NCI-H2196 treated with DMSO at 0.1 percent for 48 hours (cell line): Measurements from ENCODE around the gene RGS14.
A peak's percentile ranks its signal among the peaks of the same experiment; 100 is the strongest.

Experiments
- DNase-seq: peaks from one replicate; lab custom pipeline; 2025; ENCODE audit not compliant: unreplicated experiment; lab: John Stamatoyannopoulos, UW

Gene RGS14, protein sequence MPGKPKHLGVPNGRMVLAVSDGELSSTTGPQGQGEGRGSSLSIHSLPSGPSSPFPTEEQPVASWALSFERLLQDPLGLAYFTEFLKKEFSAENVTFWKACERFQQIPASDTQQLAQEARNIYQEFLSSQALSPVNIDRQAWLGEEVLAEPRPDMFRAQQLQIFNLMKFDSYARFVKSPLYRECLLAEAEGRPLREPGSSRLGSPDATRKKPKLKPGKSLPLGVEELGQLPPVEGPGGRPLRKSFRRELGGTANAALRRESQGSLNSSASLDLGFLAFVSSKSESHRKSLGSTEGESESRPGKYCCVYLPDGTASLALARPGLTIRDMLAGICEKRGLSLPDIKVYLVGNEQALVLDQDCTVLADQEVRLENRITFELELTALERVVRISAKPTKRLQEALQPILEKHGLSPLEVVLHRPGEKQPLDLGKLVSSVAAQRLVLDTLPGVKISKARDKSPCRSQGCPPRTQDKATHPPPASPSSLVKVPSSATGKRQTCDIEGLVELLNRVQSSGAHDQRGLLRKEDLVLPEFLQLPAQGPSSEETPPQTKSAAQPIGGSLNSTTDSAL

DNA sequence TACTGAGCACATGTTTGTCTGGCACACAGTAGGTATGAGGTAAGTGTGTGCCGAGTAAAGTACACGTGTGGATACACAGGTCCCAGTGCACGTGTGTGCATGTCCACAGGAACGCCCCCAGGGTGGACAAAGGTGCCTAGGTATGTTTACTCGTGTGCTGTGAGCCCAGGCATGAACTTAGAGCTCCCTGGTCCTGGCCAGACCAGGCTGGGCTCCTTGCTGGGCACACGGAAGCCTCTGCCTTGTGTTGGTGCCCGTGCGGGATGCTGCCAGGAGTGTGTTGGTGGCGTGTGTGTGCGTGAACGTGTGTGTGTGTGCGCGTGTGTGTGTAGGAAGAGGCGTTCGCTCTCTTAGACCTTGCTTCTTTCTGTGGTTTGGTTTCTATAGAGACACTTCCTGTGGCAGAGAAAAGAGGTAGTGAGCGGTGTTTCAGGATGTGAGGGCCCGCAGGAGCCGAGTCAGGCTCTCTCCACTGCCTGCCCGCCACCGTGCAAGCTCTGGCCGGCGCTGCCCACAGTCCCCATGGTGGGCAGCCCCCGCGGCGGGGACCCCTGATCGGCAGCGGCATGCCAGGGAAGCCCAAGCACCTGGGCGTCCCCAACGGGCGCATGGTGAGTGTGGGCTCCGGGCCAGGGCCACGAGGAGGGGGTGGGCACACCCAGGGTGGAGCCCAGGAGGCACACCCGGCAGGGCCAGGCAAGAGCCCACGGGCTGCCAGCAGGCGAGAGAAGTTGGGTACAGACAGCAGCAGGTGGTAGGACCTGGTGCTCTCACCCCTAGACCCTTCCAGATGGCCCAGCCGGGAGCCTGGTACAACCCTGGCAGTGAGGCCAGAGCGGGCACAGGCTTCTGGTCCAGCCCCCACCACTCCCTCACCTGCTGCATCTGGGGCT is at the start of gene RGS14:
Gene RGS14, plus strand, starts transcription at position 466 of the 893 bp plus-strand sequence. Its CDS starts 101 bp downstream, at position 567.
- peak; percentile 47 for DNase-seq

- DNase-seq: no peak
These were observed 49.0 kb upstream of the RGS14 start for GRCh38 chr5:177308740-177309139.

GRCh38 chr5:177309351-177310191 is 48.2 kb upstream of the RGS14 start:
- DNase-seq: peak; percentile 38

GRCh38 chr5:177310332-177310731 is 47.4 kb upstream of the RGS14 start:
- DNase-seq: no peak

- no peak for DNase-seq
These were observed 46.9 kb upstream of the RGS14 start for GRCh38 chr5:177310757-177311391.

- no peak for DNase-seq
These were observed 46.4 kb upstream of the RGS14 start for GRCh38 chr5:177311392-177311722.

GRCh38 chr5:177311723-177312648 is 45.7 kb upstream of the RGS14 start, which contains the start of gene MXD3:
MXD3 (minus strand) TSS chr5:177311898; CDS start chr5:177311830, 68 bp downstream.
- DNase-seq: peak; percentile 93

GRCh38 chr5:177312649-177313181 is 45.0 kb upstream of the RGS14 start:
- no peak for DNase-seq

DNA sequence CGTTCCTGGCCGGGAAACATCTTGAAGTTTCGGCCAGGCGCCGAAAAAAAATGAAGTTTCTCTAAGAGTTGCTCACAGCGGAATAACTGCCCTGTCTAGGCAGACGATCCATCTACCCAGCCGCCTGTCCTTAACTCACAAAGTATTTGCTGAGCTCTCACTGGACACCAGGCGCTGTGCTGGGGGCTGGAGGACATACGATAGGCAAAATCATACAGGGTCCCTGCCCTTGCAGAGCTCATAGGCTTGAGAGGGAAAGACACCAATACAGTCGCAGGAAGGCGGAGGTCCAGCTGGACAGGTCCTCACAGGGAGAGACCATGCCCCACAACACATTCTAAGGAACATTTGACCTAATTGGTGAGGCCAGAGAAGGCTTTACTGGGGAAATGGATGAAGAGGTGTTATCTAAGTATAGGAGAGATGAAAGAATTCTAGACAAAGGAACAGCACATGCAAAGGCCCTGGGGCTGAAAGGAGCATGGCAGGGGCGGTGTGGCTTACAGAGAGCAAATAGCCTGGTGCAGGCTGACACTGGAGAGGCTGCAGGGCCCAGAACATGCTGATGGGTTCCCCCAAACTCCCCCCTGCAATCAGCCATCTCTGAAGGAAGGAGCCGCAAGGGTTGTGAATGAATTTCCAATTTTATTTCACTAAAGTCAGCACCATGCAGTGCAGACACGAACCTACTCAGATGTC is 44.0 kb upstream of the RGS14 start:
- DNase-seq: no peak

DNA sequence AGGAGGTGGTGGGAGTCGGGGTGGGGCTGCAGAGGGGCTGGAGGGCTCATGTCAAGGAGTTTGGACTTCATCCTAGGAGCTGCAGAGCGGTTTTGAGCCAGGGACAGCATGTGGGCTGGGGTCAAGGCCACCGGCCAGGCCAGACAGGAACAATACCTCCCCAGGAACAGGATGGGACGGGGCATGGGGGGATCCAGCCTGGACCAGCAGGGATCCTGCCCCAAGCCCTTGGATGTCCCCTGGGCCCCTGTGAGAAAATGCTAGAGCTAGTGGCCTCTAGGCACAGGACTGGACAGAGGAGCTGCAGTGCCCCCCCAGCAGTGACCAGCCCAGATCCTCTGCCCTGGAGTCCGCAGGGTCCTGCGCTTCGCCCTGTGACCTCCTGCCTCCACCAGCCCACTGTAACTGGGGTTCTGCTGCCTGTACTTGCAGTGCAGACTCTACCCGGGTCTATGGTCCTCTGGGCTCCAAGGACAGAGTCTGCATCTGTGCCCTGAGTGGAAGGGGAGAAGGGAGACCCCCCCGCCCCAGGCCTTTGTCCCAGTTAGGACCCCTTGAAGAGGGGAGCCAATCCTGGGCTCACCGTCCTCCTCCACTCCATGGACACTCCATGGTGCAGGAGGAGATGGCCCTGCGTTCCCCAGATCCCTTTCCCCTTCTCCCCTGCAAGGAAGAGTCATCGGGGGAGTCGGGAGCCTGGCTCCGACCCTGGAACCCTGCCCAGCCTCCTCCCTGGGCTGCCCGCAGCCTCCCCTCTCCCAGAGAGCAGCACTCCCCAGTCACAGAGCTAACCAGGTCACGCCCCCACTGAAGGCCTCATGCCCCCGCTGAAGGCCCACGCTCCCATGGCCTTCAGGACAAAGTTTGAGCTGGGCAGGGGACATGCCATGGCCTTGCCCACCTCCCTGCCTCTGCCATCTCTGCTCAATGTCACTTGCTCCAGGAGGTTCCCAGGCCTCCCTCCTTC is 43.1 kb upstream of the RGS14 start:
- no peak for DNase-seq

DNA sequence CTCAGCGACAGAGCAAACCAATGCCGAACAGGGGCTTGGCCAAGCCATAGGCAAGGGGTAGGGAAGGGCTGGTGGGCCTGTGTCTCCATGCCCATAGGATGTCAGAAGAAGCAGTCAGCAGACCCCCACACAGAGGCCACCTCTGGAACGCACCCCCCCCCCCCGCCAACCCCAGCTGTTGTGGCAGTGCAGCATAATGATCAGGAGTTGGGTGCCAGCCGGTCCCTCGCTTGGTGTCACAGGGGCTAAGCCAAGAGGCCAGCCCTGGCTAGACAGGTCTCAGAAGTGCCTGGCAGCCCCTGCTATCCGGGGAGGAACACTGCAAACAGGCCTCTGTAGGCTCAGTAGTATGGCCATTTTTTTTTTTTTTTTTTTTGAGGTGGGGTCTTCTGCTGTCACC is 42.3 kb upstream of the RGS14 start:
- no peak for DNase-seq

DNA sequence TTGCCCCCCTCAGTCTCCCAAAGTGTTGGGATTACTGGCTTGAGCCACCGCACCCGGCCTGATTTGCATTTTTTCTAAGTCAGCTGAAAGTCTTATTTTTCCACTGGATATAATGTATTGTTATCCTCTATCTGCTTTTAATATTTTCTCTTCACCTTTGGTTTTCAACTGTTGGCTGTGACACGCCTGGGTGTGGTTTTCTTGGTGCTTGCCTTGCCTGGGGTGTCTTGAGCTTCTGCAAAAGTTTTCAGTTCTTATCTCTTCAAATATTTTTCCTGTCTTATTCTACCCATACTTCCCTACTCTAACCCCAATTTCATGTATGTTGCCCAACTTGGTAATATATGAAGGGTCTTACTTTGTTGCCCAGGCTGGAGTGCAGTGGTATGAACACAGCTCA is 41.7 kb upstream of the RGS14 start:
- DNase-seq: no peak

GRCh38 chr5:177317959-177318377 is 39.8 kb upstream of the RGS14 start:
- peak; percentile 57 for DNase-seq

DNA sequence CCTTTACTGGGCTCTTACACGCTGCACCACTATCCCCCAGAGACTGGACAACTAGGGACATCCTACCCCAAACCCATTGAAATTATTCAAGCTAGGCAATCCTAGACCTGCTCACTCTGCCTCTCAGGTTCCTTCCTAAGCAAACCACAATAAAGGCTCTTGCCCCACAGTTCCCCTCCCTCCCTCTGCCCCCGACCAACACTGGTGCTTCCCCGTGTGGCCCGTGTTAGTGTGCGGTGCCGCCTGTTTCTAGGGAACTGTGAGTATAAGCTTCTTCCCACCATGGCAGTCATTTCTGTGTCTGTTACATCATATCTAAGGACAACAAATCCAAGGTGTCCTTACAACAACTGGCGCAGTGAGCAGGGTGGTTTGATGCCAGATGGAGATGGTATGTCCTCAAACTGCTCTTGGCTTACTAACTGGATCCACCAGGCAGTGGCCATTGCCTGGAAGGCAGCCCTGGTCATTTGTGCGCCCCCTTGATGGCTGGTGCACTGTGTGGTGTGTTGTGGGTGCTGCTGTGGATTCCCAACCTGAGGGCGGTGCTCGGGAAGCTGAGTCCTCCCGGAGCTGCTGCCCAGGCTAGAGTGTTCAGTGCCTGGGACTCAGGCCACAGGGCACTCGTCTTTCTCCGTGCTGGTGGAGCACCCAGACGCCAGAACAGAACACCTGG is 37.7 kb upstream of the RGS14 start:
- no peak for DNase-seq

DNA sequence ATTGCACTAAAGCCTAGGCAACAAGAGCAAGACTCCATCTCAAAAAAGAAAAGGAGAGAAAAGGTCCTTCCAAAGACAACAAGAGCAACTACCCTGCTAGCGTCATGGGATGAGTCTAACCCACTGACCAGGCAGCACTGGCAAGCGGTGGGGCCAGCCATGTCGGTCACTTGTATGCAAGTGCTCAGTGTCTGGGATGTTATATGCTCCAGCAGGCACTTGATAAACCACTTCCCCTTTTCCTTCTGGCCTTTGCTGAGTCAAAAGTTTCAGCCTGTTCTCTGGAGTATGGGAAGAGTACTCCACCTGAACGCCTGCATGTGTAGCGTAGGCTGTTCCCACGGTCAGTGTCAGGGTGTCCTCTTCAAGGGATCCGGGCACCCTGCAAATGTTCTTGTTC is 36.8 kb upstream of the RGS14 start:
- no peak for DNase-seq

- DNase-seq: no peak
These were observed 31.8 kb upstream of the RGS14 start for GRCh38 chr5:177325868-177326381.
